Smooth muscle cell (in vitro differentiated cells): ENCODE measurements around the gene SNAPC4. TPM values are rescaled to one million over a fixed set of nuclear protein-coding genes. Genes with fewer than 3 reads are reported as not detected.

Source experiments
- DNase-seq: peaks from one replicate; lab custom pipeline; 2025; ENCODE audit not compliant: unreplicated experiment; lab: John Stamatoyannopoulos, UW
- H2AFZ ChIP-seq: fragments of 200-600 bp; sonication (generic); 2 replicates; pipeline ENCODE4 v1.6.0; 2016; ENCODE audit warnings: antibody characterized with exemption, low read depth, mild to moderate bottlenecking
- H3F3A ChIP-seq: fragments of 200-600 bp; sonication (generic); 2 replicates; pipeline ENCODE4 v1.6.0; 2017; ENCODE audit warnings: antibody characterized with exemption, low read depth
- H3K27ac ChIP-seq: fragments of 200-600 bp; sonication (generic); 2 replicates; pipeline ENCODE4 v1.5.1; 2016; ENCODE audit warnings: low read depth, mild to moderate bottlenecking
- H3K27me3 ChIP-seq: fragments of 200-600 bp; sonication (generic); 2 replicates; pipeline ENCODE4 v1.6.1; 2016; ENCODE audit warnings: low read depth, mild to moderate bottlenecking
- H3K36me3 ChIP-seq: fragments of 200-600 bp; sonication (generic); 2 replicates; pipeline ENCODE4 v1.5.1; 2016; ENCODE audit warnings: low read depth
- H3K4me1 ChIP-seq: fragments of 200-600 bp; sonication (generic); 2 replicates; pipeline ENCODE4 v1.5.1; 2016; ENCODE audit warnings: low read depth
- H3K4me2 ChIP-seq: fragments of 200-600 bp; sonication (generic); 2 replicates; pipeline ENCODE4 v1.6.0; 2016; ENCODE audit warnings: mild to moderate bottlenecking
- H3K4me3 ChIP-seq: fragments of 200-600 bp; sonication (generic); 2 replicates; pipeline ENCODE4 v1.5.1; 2016; ENCODE audit warnings: mild to moderate bottlenecking
- H3K79me2 ChIP-seq: fragments of 200-600 bp; sonication (generic); 2 replicates; pipeline ENCODE4 v1.6.0; 2016; ENCODE audit warnings: low read depth, mild to moderate bottlenecking
- H3K9ac ChIP-seq: fragments of 200-600 bp; sonication (generic); 2 replicates; pipeline ENCODE4 v1.6.0; 2016; ENCODE audit warnings: low read depth
- H3K9me3 ChIP-seq: fragments of 200-600 bp; sonication (generic); replicated peaks from 2 replicates; pipeline ENCODE4 v1.5.1; 2016; ENCODE audit warnings: low read depth
- H4K20me1 ChIP-seq: fragments of 200-600 bp; sonication (generic); 2 replicates; pipeline ENCODE4 v1.6.0; 2016; ENCODE audit warnings: low read depth
- WGBS: methylation state at CpG from one replicate; pipeline ENCODE4 v1.1.7; 2016; ENCODE audit warnings: low lambda C conversion rate; 5-methylcytosine and 5-hydroxymethylcytosine counted together
- polyA plus RNA-seq: library from polyadenylated mRNA; unstranded; fragments of >200 nt; fragmentation: Nextera tagmentation; extraction: Ambion mirVana; gene quantifications from 2 replicates; pipeline ENCODE4 v1.2.1, GENCODE V29; 2016
- total RNA-seq: library from RNA; depleted of rRNA; stranded (reverse); fragments of >200 nt; gene quantifications from 2 replicates; pipeline ENCODE4 v1.2.3, GENCODE V29; 2014
- TF ChIP-seq, protein P1 (sequence below): fragments of 200-600 bp; sonication (generic); IDR thresholded peaks from 2 replicates; pipeline ENCODE4 v1.5.1; 2017; ENCODE audit warnings: borderline replicate concordance, mild to moderate bottlenecking, antibody characterized with exemption; ENCODE audit not compliant: insufficient read depth, poor library complexity, severe bottlenecking

Gene SNAPC4
- total and polyA plus RNA-seq, 2 experiments from 2014 or later, result 4.2 to 9.0 TPM

- Histone ChIP-seq H3K9ac (no peak overlapping the region), H2AFZ (no peak overlapping the region), H3F3A (no peaks in the 10 kb centered on the region), H3K27me3 (no peaks in the 10 kb centered on the region), H3K4me3 (no peak overlapping the region), H3K9me3 (no peaks in the 10 kb centered on the region), H3K4me2 (no peak overlapping the region), H3K4me1 (peaks cover 12% of the 10 kb centered on the region), H3K27ac (no peak overlapping the region), H3K79me2 (no peaks in the 10 kb centered on the region), H3K36me3 (no peaks in the 10 kb centered on the region), H4K20me1 (no peaks in the 10 kb centered on the region)
- no peak for DNase-seq
- 97% methylated on average over 10 of the region's 13 CpGs for WGBS
- TF ChIP-seq, protein P1, sequence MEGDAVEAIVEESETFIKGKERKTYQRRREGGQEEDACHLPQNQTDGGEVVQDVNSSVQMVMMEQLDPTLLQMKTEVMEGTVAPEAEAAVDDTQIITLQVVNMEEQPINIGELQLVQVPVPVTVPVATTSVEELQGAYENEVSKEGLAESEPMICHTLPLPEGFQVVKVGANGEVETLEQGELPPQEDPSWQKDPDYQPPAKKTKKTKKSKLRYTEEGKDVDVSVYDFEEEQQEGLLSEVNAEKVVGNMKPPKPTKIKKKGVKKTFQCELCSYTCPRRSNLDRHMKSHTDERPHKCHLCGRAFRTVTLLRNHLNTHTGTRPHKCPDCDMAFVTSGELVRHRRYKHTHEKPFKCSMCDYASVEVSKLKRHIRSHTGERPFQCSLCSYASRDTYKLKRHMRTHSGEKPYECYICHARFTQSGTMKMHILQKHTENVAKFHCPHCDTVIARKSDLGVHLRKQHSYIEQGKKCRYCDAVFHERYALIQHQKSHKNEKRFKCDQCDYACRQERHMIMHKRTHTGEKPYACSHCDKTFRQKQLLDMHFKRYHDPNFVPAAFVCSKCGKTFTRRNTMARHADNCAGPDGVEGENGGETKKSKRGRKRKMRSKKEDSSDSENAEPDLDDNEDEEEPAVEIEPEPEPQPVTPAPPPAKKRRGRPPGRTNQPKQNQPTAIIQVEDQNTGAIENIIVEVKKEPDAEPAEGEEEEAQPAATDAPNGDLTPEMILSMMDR, result no peak
These were observed 28.5 kb downstream of the SNAPC4 start for GRCh38 chr9:136371533-136371880.

DNA sequence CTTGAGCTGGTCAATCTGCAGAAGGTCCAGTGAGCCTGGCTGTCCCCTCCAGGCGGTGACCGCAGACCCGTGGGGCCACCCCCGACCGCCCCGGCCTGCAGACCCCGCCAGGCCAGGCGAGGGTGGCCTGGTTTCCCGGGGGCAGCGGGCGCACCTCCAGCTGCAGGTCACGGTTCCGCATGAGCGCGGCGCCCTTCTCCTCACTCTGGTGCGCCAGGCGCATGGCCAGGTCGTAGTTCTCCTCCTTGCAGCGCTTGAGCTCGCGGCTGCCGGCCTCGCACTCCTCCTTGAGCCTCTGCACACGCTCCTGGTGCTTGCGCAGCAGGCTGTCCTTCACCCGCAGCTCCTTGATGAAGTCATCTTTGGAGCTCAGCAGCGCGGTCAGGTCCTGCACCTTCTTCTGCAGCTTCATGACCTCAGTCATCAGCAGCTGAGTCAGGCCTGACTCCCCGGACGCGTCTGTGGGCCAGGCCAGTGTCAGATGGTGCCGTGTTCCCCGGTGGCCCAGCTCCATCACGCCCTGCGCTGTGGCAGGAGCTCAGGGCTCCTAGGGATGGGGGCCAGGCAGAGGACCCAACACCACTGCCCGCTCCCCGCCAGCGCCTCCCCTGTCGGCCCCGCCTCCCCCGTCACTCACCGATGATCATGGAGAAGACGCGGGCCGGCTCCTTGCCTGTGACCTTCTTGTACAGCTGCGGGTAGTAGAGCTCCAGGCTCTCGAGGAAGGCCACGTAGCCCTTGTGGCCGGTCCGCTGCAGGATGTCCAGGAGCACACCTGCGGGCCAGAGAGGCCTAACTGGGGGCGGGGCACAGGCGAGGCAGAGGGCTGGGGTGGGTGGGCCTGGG, 29.1 kb downstream of the SNAPC4 start:
- DNase-seq, result no peak
- Histone ChIP-seq H3K9ac (no peak overlapping the region), H3K79me2 (no peaks in the 10 kb centered on the region), H3K27me3 (no peaks in the 10 kb centered on the region), H3F3A (no peaks in the 10 kb centered on the region), H3K27ac (no peak overlapping the region), H3K4me2 (no peak overlapping the region), H3K36me3 (no peaks in the 10 kb centered on the region), H2AFZ (no peak overlapping the region), H3K4me3 (no peak overlapping the region), H3K4me1 (peaks cover 12% of the 10 kb centered on the region), H3K9me3 (no peaks in the 10 kb centered on the region), H4K20me1 (no peaks in the 10 kb centered on the region)
- WGBS, result 95% methylated on average over 30 of the region's 54 CpGs
- TF ChIP-seq, protein P1, result no peak

DNA sequence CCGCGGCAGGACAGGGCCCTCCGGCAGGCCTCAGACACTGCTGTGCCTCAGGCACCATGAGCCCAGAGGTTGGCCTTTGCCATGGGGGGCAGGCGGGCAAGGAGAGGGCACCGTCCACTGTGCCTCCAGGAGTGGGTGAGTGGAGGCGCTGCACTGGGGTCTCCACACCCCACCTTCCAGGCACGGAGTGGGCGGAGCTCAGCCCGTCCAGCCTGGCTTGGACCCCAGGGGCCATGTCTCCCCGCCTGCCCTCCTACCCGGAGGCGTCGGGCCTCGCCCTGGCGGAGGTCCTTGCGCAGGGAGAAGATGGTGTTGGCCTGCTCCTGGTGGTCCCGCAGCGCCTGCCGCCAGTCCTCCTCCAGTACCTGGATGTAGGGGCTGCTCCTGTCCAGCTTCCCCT, 29.9 kb downstream of the SNAPC4 start:
- Histone ChIP-seq H2AFZ (no peak overlapping the region), H3K36me3 (no peaks in the 10 kb centered on the region), H3K27me3 (no peaks in the 10 kb centered on the region), H3K27ac (no peak overlapping the region), H4K20me1 (no peaks in the 10 kb centered on the region), H3K79me2 (no peaks in the 10 kb centered on the region), H3K4me2 (no peak overlapping the region), H3F3A (no peaks in the 10 kb centered on the region), H3K4me1 (peaks cover 12% of the 10 kb centered on the region), H3K4me3 (no peak overlapping the region), H3K9me3 (no peaks in the 10 kb centered on the region), H3K9ac (no peak overlapping the region)
- WGBS, result 97% methylated on average over 19 of the region's 19 CpGs
- TF ChIP-seq, protein P1, result no peak
- no peak for DNase-seq

GRCh38 chr9:136368190-136368589, 31.8 kb downstream of the SNAPC4 start:
- Histone ChIP-seq H3K4me1 (peaks cover 10% of the 10 kb centered on the region), H3K79me2 (no peaks in the 10 kb centered on the region), H2AFZ (no peak overlapping the region), H3K27me3 (no peaks in the 10 kb centered on the region), H3K27ac (no peak overlapping the region), H3K4me2 (no peak overlapping the region), H3F3A (no peaks in the 10 kb centered on the region), H3K4me3 (no peak overlapping the region), H3K9ac (no peak overlapping the region), H4K20me1 (peaks cover 7% of the 10 kb centered on the region), H3K36me3 (no peaks in the 10 kb centered on the region), H3K9me3 (no peaks in the 10 kb centered on the region)
- no peak for DNase-seq
- TF ChIP-seq, protein P1, result no peak
- WGBS, result 93% methylated on average over 17 of the region's 18 CpGs
